ENCODE data around the gene ELL.

Gene ELL

GRCh38 chr19:18491995-18492953 is 29.6 kb downstream of the ELL start:
- no peaks in the 10 kb centered on the region for H3K27me3 ChIP-seq (ENCODE audit: insufficient read depth, poor library complexity, severe bottlenecking)
- no peak overlapping the region for H3K27ac ChIP-seq (replicated peaks)
- DNase-seq (ENCODE audit: low read depth in 1 of 2, low spot score in 1 of 2) = no peak
- TF ChIP-seq SPI1 (IDR thresholded peaks at IDR 0.05; ENCODE audit: borderline replicate concordance, low read depth) (no peak), CTCF (IDR thresholded peaks at IDR 0.05; ENCODE audit: insufficient read depth, low read length) (no peak), POLR2AphosphoS5 (IDR thresholded peaks at IDR 0.05; ENCODE audit: low read depth) (no peak), REST (IDR thresholded peaks at IDR 0.05; ENCODE audit: insufficient replicate concordance, low read depth) (no peak), GABPA (IDR thresholded peaks at IDR 0.05; ENCODE audit: low read depth) (no peak)
- no peak overlapping the region for H3K4me3 ChIP-seq (replicated peaks; ENCODE audit: insufficient read depth, low read length)

GRCh38 chr19:18490728-18491127 is 31.1 kb downstream of the ELL start:
- DNase-seq (ENCODE audit: low read depth in 1 of 2, low spot score in 1 of 2) = no peak
- no peaks in the 10 kb centered on the region for H3K27me3 ChIP-seq (ENCODE audit: insufficient read depth, poor library complexity, severe bottlenecking)
- no peak overlapping the region for H3K4me3 ChIP-seq (replicated peaks; ENCODE audit: insufficient read depth, low read length)
- TF ChIP-seq REST (IDR thresholded peaks at IDR 0.05; ENCODE audit: insufficient replicate concordance, low read depth) = no peak
- no peak for TF ChIP-seq POLR2AphosphoS5 (IDR thresholded peaks at IDR 0.05; ENCODE audit: low read depth)
- TF ChIP-seq CTCF (IDR thresholded peaks at IDR 0.05; ENCODE audit: insufficient read depth, low read length) = no peak
- TF ChIP-seq SPI1 (IDR thresholded peaks at IDR 0.05; ENCODE audit: borderline replicate concordance, low read depth) = no peak
- TF ChIP-seq GABPA (IDR thresholded peaks at IDR 0.05; ENCODE audit: low read depth) = no peak
- H3K27ac ChIP-seq (replicated peaks) = no peak overlapping the region

GRCh38 chr19:18489627-18490184 is 32.2 kb downstream of the ELL start:
- Histone ChIP-seq H3K4me3 (replicated peaks; ENCODE audit: insufficient read depth, low read length) (no peak overlapping the region), H3K27me3 (ENCODE audit: insufficient read depth, poor library complexity, severe bottlenecking) (no peaks in the 10 kb centered on the region), H3K27ac (replicated peaks) (no peak overlapping the region)
- DNase-seq (ENCODE audit: low read depth in 1 of 2, low spot score in 1 of 2) = no peak
- TF ChIP-seq CTCF (IDR thresholded peaks at IDR 0.05; ENCODE audit: insufficient read depth, low read length) (no peak), GABPA (IDR thresholded peaks at IDR 0.05; ENCODE audit: low read depth) (no peak), POLR2AphosphoS5 (IDR thresholded peaks at IDR 0.05; ENCODE audit: low read depth) (no peak), SPI1 (IDR thresholded peaks at IDR 0.05; ENCODE audit: borderline replicate concordance, low read depth) (no peak), REST (IDR thresholded peaks at IDR 0.05; ENCODE audit: insufficient replicate concordance, low read depth) (no peak)

All from HL-60 (cell line).